GM19043 (cell line): Measurements from ENCODE around the gene HDAC4.
"Not testable (repeated sequence)": the region's sequence is repeated elsewhere in the genome, so short reads cannot be mapped to it uniquely, and the experiment has no call there.

ENCODE experiments used
- ATAC-seq: cut with Tn5 transposase; IDR thresholded peaks from one replicate; pipeline ENCODE4 v1.9.1; 2021; ENCODE audit warnings: low read depth; ENCODE audit not compliant: unreplicated experiment

HDAC4 gene

GRCh38 chr2:239047861-239048260 lies 353.0 kb downstream of the HDAC4 start:
- no peak for ATAC-seq

- no peak for ATAC-seq
These were observed 353.4 kb downstream of the HDAC4 start for GRCh38 chr2:239047420-239047819.

- ATAC-seq: no peak
These were observed 354.0 kb downstream of the HDAC4 start for GRCh38 chr2:239046822-239047221.

- ATAC-seq: no peak
These were observed 356.5 kb downstream of the HDAC4 start for GRCh38 chr2:239044336-239044735.

- ATAC-seq: no peak
These were observed 357.5 kb downstream of the HDAC4 start for GRCh38 chr2:239043326-239043725.

- ATAC-seq: no peak
These were observed 358.1 kb downstream of the HDAC4 start for GRCh38 chr2:239042551-239043320.

- no peak for ATAC-seq
These were observed 358.8 kb downstream of the HDAC4 start for GRCh38 chr2:239042046-239042445.

- ATAC-seq: no peak
These were observed 359.8 kb downstream of the HDAC4 start for GRCh38 chr2:239041062-239041461.

GRCh38 chr2:239040152-239040761 lies 360.6 kb downstream of the HDAC4 start:
- no peak for ATAC-seq

GRCh38 chr2:239039479-239039861 lies 361.4 kb downstream of the HDAC4 start:
- no peak for ATAC-seq

- no peak for ATAC-seq
These were observed 361.9 kb downstream of the HDAC4 start for GRCh38 chr2:239038773-239039478.

- not testable (repeated sequence) for ATAC-seq
These were observed 362.5 kb downstream of the HDAC4 start for GRCh38 chr2:239038284-239038683.

- ATAC-seq: no peak
These were observed 363.3 kb downstream of the HDAC4 start for GRCh38 chr2:239037559-239037910.

- no peak for ATAC-seq
These were observed 363.8 kb downstream of the HDAC4 start for GRCh38 chr2:239036819-239037558.

- ATAC-seq: no peak
These were observed 364.7 kb downstream of the HDAC4 start for GRCh38 chr2:239035997-239036731.

- ATAC-seq: no peak
These were observed 365.4 kb downstream of the HDAC4 start for GRCh38 chr2:239035361-239035814.

GRCh38 chr2:239034561-239035341 lies 366.1 kb downstream of the HDAC4 start:
- ATAC-seq: no peak

GRCh38 chr2:239033801-239034560 lies 366.8 kb downstream of the HDAC4 start:
- ATAC-seq: no peak

- no peak for ATAC-seq
These were observed 370.9 kb downstream of the HDAC4 start for GRCh38 chr2:239029958-239030357.
